Calu3 (cell line): Measurements from ENCODE around the gene WDR37. TPM values are rescaled to one million over a fixed set of nuclear protein-coding genes. Genes with fewer than 3 reads are reported as not detected.

Experiments used
- BruUV-seq: library from RNA; stranded (reverse); fragments of 400-500 nt; replicated peaks from 2 replicates; lab custom pipeline; 2021; lab: Mats Ljungman, UMichigan
- CTCF ChIA-PET: fragments of 300-600 bp; sonication (Branson Sonifier 250); formaldehyde crosslinking; loops from one replicate; lab custom pipeline; 2022; ENCODE audit warnings: antibody characterized with exemption; lab: Charles Lee
- DNase-seq: peaks from one replicate; pipeline ENCODE4 v3.0.0; 2022
- H3K27ac Mint-ChIP-seq: one replicate; pipeline ENCODE4 v1.8.0; 2022; ENCODE audit warnings: mixed read lengths; ENCODE audit not compliant: unreplicated experiment
- H3K27me3 Mint-ChIP-seq: one replicate; pipeline ENCODE4 v1.8.0; 2022; ENCODE audit warnings: mixed read lengths; ENCODE audit not compliant: unreplicated experiment
- H3K36me3 Mint-ChIP-seq: one replicate; pipeline ENCODE4 v1.8.0; 2022; ENCODE audit warnings: mild to moderate bottlenecking, moderate library complexity, mixed read lengths; ENCODE audit not compliant: insufficient read depth, unreplicated experiment
- H3K4me1 Mint-ChIP-seq: one replicate; pipeline ENCODE4 v1.8.0; 2022; ENCODE audit warnings: mild to moderate bottlenecking, low read depth, mixed read lengths; ENCODE audit not compliant: unreplicated experiment
- H3K4me3 Mint-ChIP-seq: one replicate; pipeline ENCODE4 v1.8.0; 2022; ENCODE audit warnings: mild to moderate bottlenecking, low read depth, moderate library complexity, mixed read lengths; ENCODE audit not compliant: unreplicated experiment
- H3K9me3 Mint-ChIP-seq: one replicate; pipeline ENCODE4 v1.8.0; 2022; ENCODE audit warnings: low read depth, mixed read lengths; ENCODE audit not compliant: unreplicated experiment
- intact Hi-C: fragments of 100-400 bp; cut with micrococcal nuclease; formaldehyde crosslinking; loops from one replicate; pipeline ENCODE4 v1.10.0; 2022; ENCODE audit not compliant: unreplicated experiment
- total RNA-seq: library from RNA; stranded (reverse); gene quantifications from 2 replicates; pipeline ENCODE4 v1.2.3, GENCODE V29; 2022
- TF ChIP-seq, protein P1 (sequence below): fragments of 200-600 bp; IDR thresholded peaks from one replicate; pipeline ENCODE4 v1.8.0; 2022; ENCODE audit warnings: antibody characterized with exemption; ENCODE audit not compliant: unreplicated experiment

Gene WDR37
- total RNA-seq, 1 experiment from 2014 or later, result 17.8 TPM

DNA sequence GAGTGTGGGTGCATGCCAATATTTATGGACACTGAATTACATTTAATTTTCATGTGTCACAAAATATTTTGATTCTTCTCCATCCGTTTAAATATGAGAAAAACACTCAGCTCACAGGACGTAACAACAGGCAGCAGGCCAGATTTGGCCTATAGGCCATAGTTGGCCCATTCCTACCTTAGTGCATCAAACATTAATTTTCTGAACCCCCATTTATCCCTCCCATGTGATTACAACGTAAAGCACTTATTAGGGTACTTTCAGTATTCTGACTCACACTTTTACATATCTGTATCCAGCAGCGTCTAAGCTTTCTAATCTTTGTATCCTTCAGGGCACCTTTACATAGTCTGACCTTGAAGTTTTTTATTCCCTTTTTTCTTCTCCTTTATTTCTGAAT lies 11.2 kb upstream of the WDR37 start:
- TSS peak; percentile 14 for BruUV-seq
- Mint-ChIP-seq H3K9me3 (no peaks in the 10 kb centered on the region), H3K36me3 (peaks cover 88% of the 10 kb centered on the region), H3K4me3 (peak overlapping the region; percentile 57), H3K27me3 (no peaks in the 10 kb centered on the region), H3K4me1 (peaks cover 34% of the 10 kb centered on the region), H3K27ac (peak overlapping the region; percentile 74)
- no peak for DNase-seq
- intact Hi-C loops, result no loop called here
- CTCF ChIA-PET, result interaction anchor here (0.5 kb wide), 1 partner anchor 143 kb away, joined by 4 read pairs; no protein-coding TSS in a partner anchor
- TF ChIP-seq, protein P1, sequence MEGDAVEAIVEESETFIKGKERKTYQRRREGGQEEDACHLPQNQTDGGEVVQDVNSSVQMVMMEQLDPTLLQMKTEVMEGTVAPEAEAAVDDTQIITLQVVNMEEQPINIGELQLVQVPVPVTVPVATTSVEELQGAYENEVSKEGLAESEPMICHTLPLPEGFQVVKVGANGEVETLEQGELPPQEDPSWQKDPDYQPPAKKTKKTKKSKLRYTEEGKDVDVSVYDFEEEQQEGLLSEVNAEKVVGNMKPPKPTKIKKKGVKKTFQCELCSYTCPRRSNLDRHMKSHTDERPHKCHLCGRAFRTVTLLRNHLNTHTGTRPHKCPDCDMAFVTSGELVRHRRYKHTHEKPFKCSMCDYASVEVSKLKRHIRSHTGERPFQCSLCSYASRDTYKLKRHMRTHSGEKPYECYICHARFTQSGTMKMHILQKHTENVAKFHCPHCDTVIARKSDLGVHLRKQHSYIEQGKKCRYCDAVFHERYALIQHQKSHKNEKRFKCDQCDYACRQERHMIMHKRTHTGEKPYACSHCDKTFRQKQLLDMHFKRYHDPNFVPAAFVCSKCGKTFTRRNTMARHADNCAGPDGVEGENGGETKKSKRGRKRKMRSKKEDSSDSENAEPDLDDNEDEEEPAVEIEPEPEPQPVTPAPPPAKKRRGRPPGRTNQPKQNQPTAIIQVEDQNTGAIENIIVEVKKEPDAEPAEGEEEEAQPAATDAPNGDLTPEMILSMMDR, result no peak

DNA sequence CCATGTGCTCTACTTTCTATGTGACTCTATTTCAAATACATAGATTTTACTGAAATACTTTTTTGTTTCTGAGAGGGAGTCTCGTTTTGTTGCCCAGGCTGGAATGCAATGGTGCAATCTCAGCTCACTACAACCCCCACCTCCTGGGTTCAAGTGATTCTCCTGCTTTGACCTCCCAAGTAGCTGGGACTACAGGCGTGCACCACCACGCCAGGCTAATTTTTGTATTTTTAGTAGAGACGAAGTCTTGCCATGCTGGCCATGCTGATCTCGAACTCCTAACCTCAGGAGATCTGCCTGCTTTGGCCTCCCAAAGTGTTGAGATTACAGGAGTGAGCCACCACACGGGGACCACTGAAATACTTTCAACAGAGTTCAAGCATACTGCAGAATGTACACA lies 10.8 kb upstream of the WDR37 start:
- CTCF ChIA-PET, result interaction anchor here (0.5 to 0.6 kb wide), 2 partner anchors 143 to 589 kb away, joined by 3 to 4 read pairs; no protein-coding TSS in a partner anchor
- Mint-ChIP-seq H3K27me3 (no peaks in the 10 kb centered on the region), H3K4me1 (peaks cover 34% of the 10 kb centered on the region), H3K4me3 (peak overlapping the region; percentile 57), H3K9me3 (no peaks in the 10 kb centered on the region), H3K27ac (peak overlapping the region; percentile 74), H3K36me3 (peaks cover 88% of the 10 kb centered on the region)
- TF ChIP-seq, protein P1, result no peak
- no peak for DNase-seq
- intact Hi-C loops, result no loop called here
- BruUV-seq, result no TSS peak

DNA sequence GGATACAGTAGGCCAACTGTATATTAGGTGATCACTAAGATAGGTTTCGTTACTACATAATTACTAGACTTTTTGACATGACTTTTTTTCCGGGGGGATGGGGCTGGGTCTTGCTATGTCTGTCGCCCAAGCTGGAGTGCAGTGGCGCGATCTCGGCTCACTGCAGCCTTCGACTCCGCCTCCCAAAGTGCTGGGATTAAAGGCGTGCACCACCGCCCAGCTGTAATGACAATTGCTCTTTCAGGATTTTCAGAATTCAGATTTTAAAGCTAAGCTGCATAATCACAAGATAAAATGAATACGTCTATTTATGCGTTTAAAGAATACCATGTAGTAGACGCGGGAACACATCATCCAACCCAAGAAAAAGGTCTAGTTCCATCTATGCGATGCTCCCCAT lies 8.2 kb upstream of the WDR37 start:
- CTCF ChIA-PET, result no interaction called here
- H3K4me3 Mint-ChIP-seq, result peak overlapping the region; percentile 83
- DNase-seq, result peak; percentile 11
- H3K27me3 Mint-ChIP-seq, result no peaks in the 10 kb centered on the region
- intact Hi-C loops, result no loop called here
- BruUV-seq, result no TSS peak
- TF ChIP-seq, protein P1, result no peak
- no peaks in the 10 kb centered on the region for H3K9me3 Mint-ChIP-seq
- peaks cover 78% of the 10 kb centered on the region for H3K36me3 Mint-ChIP-seq
- H3K4me1 Mint-ChIP-seq, result peaks cover 34% of the 10 kb centered on the region
- peak overlapping the region; percentile 98 for H3K27ac Mint-ChIP-seq

DNA sequence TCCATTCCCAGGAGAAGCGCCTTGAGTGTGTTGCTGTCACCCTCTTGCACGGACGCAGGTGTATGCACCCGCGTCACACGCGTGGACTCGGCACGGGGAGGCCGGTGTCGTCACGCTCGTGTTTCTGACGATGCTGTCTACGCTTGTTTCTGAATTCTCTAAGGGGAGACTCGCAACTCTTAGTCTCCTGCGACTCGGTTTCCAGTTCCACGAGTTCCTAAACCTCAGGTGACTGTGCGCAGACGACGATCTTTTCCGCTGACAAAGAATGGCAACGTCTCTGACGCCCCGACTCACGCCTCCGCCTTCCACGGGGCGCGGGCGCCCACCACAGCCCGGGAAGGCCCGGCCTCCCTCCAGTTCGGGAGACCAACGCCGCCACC lies 7.8 kb upstream of the WDR37 start:
- Mint-ChIP-seq H3K9me3 (no peaks in the 10 kb centered on the region), H3K4me3 (peak overlapping the region; percentile 83), H3K27me3 (no peaks in the 10 kb centered on the region), H3K36me3 (peaks cover 78% of the 10 kb centered on the region), H3K27ac (peak overlapping the region; percentile 98), H3K4me1 (peaks cover 36% of the 10 kb centered on the region)
- TF ChIP-seq, protein P1, result no peak
- DNase-seq, result no peak
- CTCF ChIA-PET, result no interaction called here
- intact Hi-C loops, result no loop called here
- BruUV-seq, result TSS peak; percentile 55
